ENCODE results near the gene EHBP1L1.

DNA sequence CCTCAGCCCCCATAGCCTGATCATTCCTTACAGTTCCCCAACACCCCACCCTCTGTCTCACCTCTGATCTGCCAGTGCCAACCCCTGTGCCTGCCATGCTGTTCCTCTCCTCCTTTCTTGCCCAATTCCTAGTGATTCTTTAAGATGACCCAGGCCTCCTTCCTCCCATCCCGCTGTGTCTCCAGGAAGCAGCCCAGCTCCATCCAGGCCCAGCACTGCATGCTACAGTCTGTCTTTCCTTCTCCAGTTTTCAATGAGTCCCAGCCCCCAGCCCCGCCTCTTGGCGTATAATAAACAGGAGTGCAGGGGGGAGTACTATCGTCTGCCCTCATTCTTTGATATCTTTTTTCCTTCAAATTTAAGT lies 30.0 kb upstream of the EHBP1L1 start:
- TF ChIP-seq YY1 (IDR thresholded peaks at IDR 0.05; ENCODE audit: extremely low read depth, insufficient replicate concordance, low read depth, low read length) (no peak), POLR2A (IDR thresholded peaks at IDR 0.05; ENCODE audit: borderline replicate concordance, extremely low read depth, insufficient read depth, insufficient read length) (no peak), CTCF (IDR thresholded peaks at IDR 0.05 in 2 of 3, conservative IDR thresholded peaks at IDR 0.05 in 1 of 3; ENCODE audit: borderline replicate concordance in 1 of 3, insufficient read depth in 1 of 3, low read depth in 2 of 3, low read length in 2 of 3) (no peak), EGR1 (IDR thresholded peaks at IDR 0.05; ENCODE audit: low read depth) (no peak), EZH2 (IDR thresholded peaks at IDR 0.05) (no peak), SIN3A (IDR thresholded peaks at IDR 0.05; ENCODE audit: low read depth) (no peak), TCF7L2 (IDR thresholded peaks at IDR 0.05; ENCODE audit: borderline replicate concordance, extremely low read depth, insufficient read depth, insufficient read length) (no peak), CBX3 (IDR thresholded peaks at IDR 0.05; ENCODE audit: low read depth) (no peak), POLR2AphosphoS5 (IDR thresholded peaks at IDR 0.05; ENCODE audit: low read depth, low read length) (no peak), JUND (IDR thresholded peaks at IDR 0.05) (no peak)
- TF ChIP-seq, protein P1, sequence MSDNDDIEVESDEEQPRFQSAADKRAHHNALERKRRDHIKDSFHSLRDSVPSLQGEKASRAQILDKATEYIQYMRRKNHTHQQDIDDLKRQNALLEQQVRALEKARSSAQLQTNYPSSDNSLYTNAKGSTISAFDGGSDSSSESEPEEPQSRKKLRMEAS (IDR thresholded peaks at IDR 0.05), result no peak
- TF ChIP-seq, protein P2, sequence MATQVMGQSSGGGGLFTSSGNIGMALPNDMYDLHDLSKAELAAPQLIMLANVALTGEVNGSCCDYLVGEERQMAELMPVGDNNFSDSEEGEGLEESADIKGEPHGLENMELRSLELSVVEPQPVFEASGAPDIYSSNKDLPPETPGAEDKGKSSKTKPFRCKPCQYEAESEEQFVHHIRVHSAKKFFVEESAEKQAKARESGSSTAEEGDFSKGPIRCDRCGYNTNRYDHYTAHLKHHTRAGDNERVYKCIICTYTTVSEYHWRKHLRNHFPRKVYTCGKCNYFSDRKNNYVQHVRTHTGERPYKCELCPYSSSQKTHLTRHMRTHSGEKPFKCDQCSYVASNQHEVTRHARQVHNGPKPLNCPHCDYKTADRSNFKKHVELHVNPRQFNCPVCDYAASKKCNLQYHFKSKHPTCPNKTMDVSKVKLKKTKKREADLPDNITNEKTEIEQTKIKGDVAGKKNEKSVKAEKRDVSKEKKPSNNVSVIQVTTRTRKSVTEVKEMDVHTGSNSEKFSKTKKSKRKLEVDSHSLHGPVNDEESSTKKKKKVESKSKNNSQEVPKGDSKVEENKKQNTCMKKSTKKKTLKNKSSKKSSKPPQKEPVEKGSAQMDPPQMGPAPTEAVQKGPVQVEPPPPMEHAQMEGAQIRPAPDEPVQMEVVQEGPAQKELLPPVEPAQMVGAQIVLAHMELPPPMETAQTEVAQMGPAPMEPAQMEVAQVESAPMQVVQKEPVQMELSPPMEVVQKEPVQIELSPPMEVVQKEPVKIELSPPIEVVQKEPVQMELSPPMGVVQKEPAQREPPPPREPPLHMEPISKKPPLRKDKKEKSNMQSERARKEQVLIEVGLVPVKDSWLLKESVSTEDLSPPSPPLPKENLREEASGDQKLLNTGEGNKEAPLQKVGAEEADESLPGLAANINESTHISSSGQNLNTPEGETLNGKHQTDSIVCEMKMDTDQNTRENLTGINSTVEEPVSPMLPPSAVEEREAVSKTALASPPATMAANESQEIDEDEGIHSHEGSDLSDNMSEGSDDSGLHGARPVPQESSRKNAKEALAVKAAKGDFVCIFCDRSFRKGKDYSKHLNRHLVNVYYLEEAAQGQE (IDR thresholded peaks at IDR 0.05; ENCODE audit: low read depth), result no peak
